VCaP (cell line): ENCODE data around the gene MAGEA3.
"Not testable (repeated sequence)": the region's sequence is repeated elsewhere in the genome, so short reads cannot be mapped to it uniquely, and the experiment has no call there.

Experiments used
- H3K27ac ChIP-seq: fragments of 450-650 bp; 2 replicates; pipeline ENCODE4 v1.5.1; 2017
- CTCF ChIP-seq: fragments of 450-650 bp; conservative IDR thresholded peaks from 2 replicates; pipeline ENCODE4 v1.5.1; 2017; ENCODE audit warnings: mild to moderate bottlenecking, moderate library complexity

The MAGEA3 gene

DNA sequence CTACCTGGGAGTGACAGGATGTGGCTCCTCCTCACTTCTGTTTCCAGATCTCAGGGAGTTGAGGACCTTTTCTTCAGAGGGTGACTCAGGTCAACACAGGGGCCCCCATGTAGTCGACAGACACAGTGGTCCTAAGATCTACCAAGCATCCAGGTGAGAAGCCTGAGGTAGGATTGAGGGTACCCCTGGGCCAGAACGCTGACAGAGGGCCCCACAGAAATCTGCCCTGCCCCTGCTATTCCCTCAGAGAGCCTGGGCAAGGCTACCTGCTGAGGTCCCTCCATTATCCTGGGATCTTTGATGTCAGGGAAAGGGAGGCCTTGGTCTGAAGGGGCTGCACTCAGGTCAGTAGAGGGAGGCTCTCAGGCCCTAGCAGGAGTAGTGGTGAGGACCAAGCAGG, 36.5 kb downstream of the MAGEA3 start:
- TF ChIP-seq CTCF = no peak

DNA sequence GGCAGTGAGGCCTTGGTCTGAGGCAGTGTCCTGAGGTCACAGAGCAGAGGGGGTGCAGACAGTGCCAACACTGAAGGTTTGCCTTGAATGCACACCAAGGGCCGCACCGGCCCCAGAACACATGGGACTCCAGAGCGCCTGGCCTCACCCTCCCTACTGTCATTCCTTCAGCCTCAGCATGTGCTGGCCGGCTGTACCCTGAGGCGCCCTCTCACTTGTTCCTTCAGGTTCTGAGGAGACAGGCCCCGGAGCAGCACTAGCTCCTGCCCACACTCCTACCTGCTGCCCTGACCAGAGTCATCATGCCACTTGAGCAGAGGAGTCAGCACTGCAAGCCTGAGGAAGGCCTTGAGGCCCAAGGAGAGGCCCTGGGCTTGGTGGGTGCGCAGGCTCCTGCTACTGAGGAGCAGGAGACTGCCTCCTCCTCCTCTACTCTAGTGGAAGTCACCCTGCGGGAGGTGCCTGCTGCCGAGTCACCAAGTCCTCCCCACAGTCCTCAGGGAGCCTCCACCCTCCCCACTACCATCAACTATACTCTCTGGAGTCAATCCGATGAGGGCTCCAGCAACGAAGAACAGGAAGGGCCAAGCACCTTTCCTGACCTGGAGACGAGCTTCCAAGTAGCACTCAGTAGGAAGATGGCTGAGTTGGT, 37.4 kb downstream of the MAGEA3 start:
- no peak overlapping the region for H3K27ac ChIP-seq
- no peak for TF ChIP-seq CTCF

More for the DNA sequence above, 36.5 kb downstream of the MAGEA3 start:
- H3K27ac ChIP-seq = no peak overlapping the region

GRCh38 chrX:152736528-152736927, 37.9 kb downstream of the MAGEA3 start:
- H3K27ac ChIP-seq = not testable (repeated sequence)

- no peak overlapping the region for H3K27ac ChIP-seq
- TF ChIP-seq CTCF = no peak
These were observed 40.0 kb downstream of the MAGEA3 start for GRCh38 chrX:152738560-152738959.
